Measurements from ENCODE around the gene PFAS.

- TF ChIP-seq CTCF (IDR thresholded peaks at IDR 0.05): no peak
- no peak for TF ChIP-seq POLR2A (IDR thresholded peaks at IDR 0.05)
Observed at GRCh38 chr17:8225813-8226535, 23.1 kb upstream of the PFAS start.

Measured in gastroesophageal sphincter (tissue), 3 donors.